Osteoblast (primary cell): ENCODE measurements around the gene TTC1. TPM values are rescaled to one million over a fixed set of nuclear protein-coding genes. Genes with fewer than 3 reads are reported as not detected.

ENCODE experiments used
- DNase-seq: peaks from one replicate; pipeline ENCODE4 v3.0.0; 2011; ENCODE audit warnings: low spot score, mixed read lengths; ENCODE audit not compliant: insufficient read length; ENCODE audit errors: missing footprints
- H2AFZ ChIP-seq: 2 replicates; pipeline ENCODE4 v1.6.0; 2011; ENCODE audit warnings: mild to moderate bottlenecking, low read length
- H3K27ac ChIP-seq: 2 replicates; pipeline ENCODE4 v1.5.1; 2011; ENCODE audit warnings: mild to moderate bottlenecking, low read depth, low read length, moderate library complexity
- H3K27me3 ChIP-seq: 2 replicates; pipeline ENCODE4 v1.6.0; 2012; ENCODE audit warnings: mild to moderate bottlenecking, control low read depth, inconsistent platforms, low read length, moderate library complexity; ENCODE audit not compliant: insufficient read depth
- H3K36me3 ChIP-seq: 2 replicates; pipeline ENCODE4 v1.5.1; 2011; ENCODE audit warnings: mild to moderate bottlenecking, low read length, control low read depth, moderate library complexity; ENCODE audit not compliant: insufficient read depth
- H3K4me1 ChIP-seq: 2 replicates; pipeline ENCODE4 v1.5.1; 2011; ENCODE audit warnings: mild to moderate bottlenecking, low read length, control low read depth, moderate library complexity; ENCODE audit not compliant: insufficient read depth
- H3K4me2 ChIP-seq: 2 replicates; pipeline ENCODE4 v1.6.0; 2011; ENCODE audit warnings: mild to moderate bottlenecking, low read length; ENCODE audit not compliant: insufficient read depth
- H3K4me3 ChIP-seq: fragments of 200-600 bp; sonication (generic); 3 replicates; pipeline ENCODE4 v1.5.1; 2012; ENCODE audit warnings: mild to moderate bottlenecking, low read length, inconsistent platforms; ENCODE audit not compliant: insufficient read depth
- H3K79me2 ChIP-seq: 2 replicates; pipeline ENCODE4 v1.6.0; 2012; ENCODE audit warnings: mild to moderate bottlenecking, low read length, control low read depth, inconsistent platforms; ENCODE audit not compliant: insufficient read depth
- H3K9me3 ChIP-seq: 2 replicates; pipeline ENCODE4 v1.5.1; 2011; ENCODE audit warnings: low read depth, low read length, control low read depth
- H4K20me1 ChIP-seq: 2 replicates; pipeline ENCODE4 v1.6.0; 2012; ENCODE audit warnings: mild to moderate bottlenecking, low read length, control low read depth; ENCODE audit not compliant: insufficient read depth
- total RNA-seq: library from RNA; depleted of rRNA; stranded (reverse); fragments of >200 nt; gene quantifications from 2 replicates; pipeline ENCODE4 v1.2.3, GENCODE V29; 2012
- TF ChIP-seq, protein P1 (sequence below): IDR thresholded peaks from 2 replicates; pipeline ENCODE4 v1.5.1; 2011; ENCODE audit warnings: mild to moderate bottlenecking, low read depth, low read length, moderate library complexity; ENCODE audit errors: extremely low read depth

The TTC1 gene
- total RNA-seq, 1 donor: 49.9 TPM

- no peak for DNase-seq
- Histone ChIP-seq H3K4me3 (no peak overlapping the region), H3K4me1 (peaks cover 11% of the 10 kb centered on the region), H3K9me3 (no peaks in the 10 kb centered on the region), H3K79me2 (no peaks in the 10 kb centered on the region), H3K27me3 (no peaks in the 10 kb centered on the region), H3K4me2 (no peak overlapping the region), H4K20me1 (no peaks in the 10 kb centered on the region), H2AFZ (no peak overlapping the region), H3K36me3 (peaks cover 22% of the 10 kb centered on the region), H3K27ac (no peak overlapping the region)
- TF ChIP-seq, protein P1, sequence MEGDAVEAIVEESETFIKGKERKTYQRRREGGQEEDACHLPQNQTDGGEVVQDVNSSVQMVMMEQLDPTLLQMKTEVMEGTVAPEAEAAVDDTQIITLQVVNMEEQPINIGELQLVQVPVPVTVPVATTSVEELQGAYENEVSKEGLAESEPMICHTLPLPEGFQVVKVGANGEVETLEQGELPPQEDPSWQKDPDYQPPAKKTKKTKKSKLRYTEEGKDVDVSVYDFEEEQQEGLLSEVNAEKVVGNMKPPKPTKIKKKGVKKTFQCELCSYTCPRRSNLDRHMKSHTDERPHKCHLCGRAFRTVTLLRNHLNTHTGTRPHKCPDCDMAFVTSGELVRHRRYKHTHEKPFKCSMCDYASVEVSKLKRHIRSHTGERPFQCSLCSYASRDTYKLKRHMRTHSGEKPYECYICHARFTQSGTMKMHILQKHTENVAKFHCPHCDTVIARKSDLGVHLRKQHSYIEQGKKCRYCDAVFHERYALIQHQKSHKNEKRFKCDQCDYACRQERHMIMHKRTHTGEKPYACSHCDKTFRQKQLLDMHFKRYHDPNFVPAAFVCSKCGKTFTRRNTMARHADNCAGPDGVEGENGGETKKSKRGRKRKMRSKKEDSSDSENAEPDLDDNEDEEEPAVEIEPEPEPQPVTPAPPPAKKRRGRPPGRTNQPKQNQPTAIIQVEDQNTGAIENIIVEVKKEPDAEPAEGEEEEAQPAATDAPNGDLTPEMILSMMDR: no peak
Measured at GRCh38 chr5:160042671-160043070, 33.7 kb downstream of the TTC1 start.

GRCh38 chr5:160044391-160044804, 35.5 kb downstream of the TTC1 start:
- H3K4me2 ChIP-seq: no peak overlapping the region
- no peak for DNase-seq

DNA sequence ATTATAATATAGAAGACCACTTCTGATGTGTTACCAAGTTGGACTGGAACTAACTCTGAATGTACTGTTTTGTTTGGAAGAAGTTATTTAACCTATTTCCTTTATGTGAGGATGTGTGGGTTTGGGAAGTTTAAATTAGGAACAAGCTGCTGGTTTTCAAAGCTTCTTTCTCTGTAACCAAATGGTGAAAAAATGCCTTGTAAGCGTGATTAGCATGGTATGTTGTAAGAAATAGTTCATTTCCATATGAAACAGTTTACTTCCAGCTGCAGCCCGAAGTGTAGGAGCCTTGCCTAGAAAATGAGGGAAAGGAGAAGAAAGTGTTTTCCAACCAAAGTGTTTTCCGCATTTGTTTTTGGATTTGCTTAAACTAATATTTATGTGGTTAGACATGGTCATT, 36.0 kb downstream of the TTC1 start:
- no peaks in the 10 kb centered on the region for H4K20me1 ChIP-seq
- H2AFZ ChIP-seq: no peak overlapping the region
- no peaks in the 10 kb centered on the region for H3K27me3 ChIP-seq
- TF ChIP-seq, protein P1: no peak
- H3K4me1 ChIP-seq: peaks cover 11% of the 10 kb centered on the region
- no peak overlapping the region for H3K4me3 ChIP-seq
- peak overlapping the region; percentile 41 for H3K27ac ChIP-seq
- DNase-seq: no peak
- H3K79me2 ChIP-seq: no peaks in the 10 kb centered on the region
- H3K36me3 ChIP-seq: peaks cover 11% of the 10 kb centered on the region
- no peaks in the 10 kb centered on the region for H3K9me3 ChIP-seq
- H3K4me2 ChIP-seq: peak overlapping the region; percentile 11

More at GRCh38 chr5:160044391-160044804, 35.5 kb downstream of the TTC1 start:
- Histone ChIP-seq H3K4me3 (no peak overlapping the region), H3K4me1 (peaks cover 11% of the 10 kb centered on the region), H3K9me3 (no peaks in the 10 kb centered on the region), H4K20me1 (no peaks in the 10 kb centered on the region), H3K36me3 (peaks cover 10% of the 10 kb centered on the region), H3K27ac (peak overlapping the region; percentile 16), H3K27me3 (no peaks in the 10 kb centered on the region), H2AFZ (no peak overlapping the region), H3K79me2 (no peaks in the 10 kb centered on the region)
- TF ChIP-seq, protein P1: no peak

- no peak overlapping the region for H3K4me3 ChIP-seq
- no peak overlapping the region for H3K4me2 ChIP-seq
- peaks cover 23% of the 10 kb centered on the region for H3K36me3 ChIP-seq
- no peak for DNase-seq
- H3K27me3 ChIP-seq: no peaks in the 10 kb centered on the region
- H3K27ac ChIP-seq: no peak overlapping the region
- H2AFZ ChIP-seq: no peak overlapping the region
- TF ChIP-seq, protein P1: no peak
- no peaks in the 10 kb centered on the region for H4K20me1 ChIP-seq
- no peaks in the 10 kb centered on the region for H3K9me3 ChIP-seq
- no peaks in the 10 kb centered on the region for H3K79me2 ChIP-seq
- H3K4me1 ChIP-seq: peaks cover 11% of the 10 kb centered on the region
Measured at GRCh38 chr5:160047423-160047822, 38.5 kb downstream of the TTC1 start.
